ENCODE measurements around the gene TNFSF13B. TPM values are rescaled to one million over a fixed set of nuclear protein-coding genes. Genes with fewer than 3 reads are reported as not detected.

The TNFSF13B gene
- total RNA-seq, 1 experiment from 2014 or later, result 1.4 TPM

DNA sequence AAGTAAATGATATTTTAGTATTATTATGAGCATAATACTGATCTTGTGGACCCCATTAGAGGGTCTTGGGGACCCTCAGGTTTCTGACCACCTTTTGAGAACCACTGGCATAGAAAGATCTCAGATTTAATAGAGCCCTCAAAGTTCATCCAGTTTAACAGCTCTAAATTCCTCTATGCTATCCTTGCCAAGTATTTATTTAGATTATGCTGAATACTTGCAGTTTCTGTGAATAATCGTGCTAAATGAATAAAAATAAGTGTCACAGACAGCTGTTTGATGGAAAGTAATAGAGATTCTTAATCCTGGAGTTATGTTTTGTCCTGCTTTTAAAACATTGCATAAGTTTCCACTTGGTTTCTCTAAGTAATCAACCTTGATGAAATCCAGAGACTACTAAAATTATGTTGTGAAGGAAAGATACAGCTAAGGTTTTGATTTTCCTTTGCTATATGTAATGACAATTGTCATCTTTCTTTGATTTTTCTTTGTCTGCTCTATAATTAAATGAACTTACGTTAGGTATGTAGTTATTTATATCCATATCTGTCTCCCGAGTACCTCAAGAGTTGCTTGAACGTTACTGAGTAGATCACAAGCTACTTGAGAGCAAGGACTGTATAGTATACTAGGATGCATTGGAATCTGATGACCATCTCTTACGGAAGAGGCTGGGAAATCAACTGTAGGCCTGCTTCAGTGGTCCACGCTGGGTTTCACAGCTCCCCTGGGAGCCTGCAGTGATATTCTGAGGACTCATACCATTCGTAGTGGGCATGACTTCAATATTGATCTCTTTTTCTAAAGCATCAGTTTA, 45.6 kb upstream of the TNFSF13B start:
- Histone ChIP-seq H3K27me3 (ENCODE audit: control insufficient read depth, insufficient read depth, low read length) (no peaks in the 10 kb centered on the region), H3K4me3 (ENCODE audit: low read depth in 2 of 2, low read length in 2 of 2) (no peak overlapping the region), H3K9me3 (ENCODE audit: control insufficient read depth, insufficient read depth, low read depth, low read length) (no peaks in the 10 kb centered on the region), H3K27ac (ENCODE audit: low read length) (no peak overlapping the region), H3K4me1 (ENCODE audit: control insufficient read depth, insufficient read depth, low read length) (peaks cover 4% of the 10 kb centered on the region; the same call in 1 of the 2 replicates), H3K36me3 (ENCODE audit: control insufficient read depth, insufficient read depth, low read length) (no peaks in the 10 kb centered on the region; the same call in 1 of the 2 replicates)
- DNase-seq (ENCODE audit: low read depth, low spot score) (no peak), ATAC-seq (no peak)
- TF ChIP-seq, protein P1, sequence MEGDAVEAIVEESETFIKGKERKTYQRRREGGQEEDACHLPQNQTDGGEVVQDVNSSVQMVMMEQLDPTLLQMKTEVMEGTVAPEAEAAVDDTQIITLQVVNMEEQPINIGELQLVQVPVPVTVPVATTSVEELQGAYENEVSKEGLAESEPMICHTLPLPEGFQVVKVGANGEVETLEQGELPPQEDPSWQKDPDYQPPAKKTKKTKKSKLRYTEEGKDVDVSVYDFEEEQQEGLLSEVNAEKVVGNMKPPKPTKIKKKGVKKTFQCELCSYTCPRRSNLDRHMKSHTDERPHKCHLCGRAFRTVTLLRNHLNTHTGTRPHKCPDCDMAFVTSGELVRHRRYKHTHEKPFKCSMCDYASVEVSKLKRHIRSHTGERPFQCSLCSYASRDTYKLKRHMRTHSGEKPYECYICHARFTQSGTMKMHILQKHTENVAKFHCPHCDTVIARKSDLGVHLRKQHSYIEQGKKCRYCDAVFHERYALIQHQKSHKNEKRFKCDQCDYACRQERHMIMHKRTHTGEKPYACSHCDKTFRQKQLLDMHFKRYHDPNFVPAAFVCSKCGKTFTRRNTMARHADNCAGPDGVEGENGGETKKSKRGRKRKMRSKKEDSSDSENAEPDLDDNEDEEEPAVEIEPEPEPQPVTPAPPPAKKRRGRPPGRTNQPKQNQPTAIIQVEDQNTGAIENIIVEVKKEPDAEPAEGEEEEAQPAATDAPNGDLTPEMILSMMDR (IDR thresholded peaks at IDR 0.05), result no peak
- TF ChIP-seq POLR2AphosphoS5 (IDR thresholded peaks at IDR 0.05; ENCODE audit: low read depth, low read length) (no peak), SIN3A (IDR thresholded peaks at IDR 0.05; ENCODE audit: borderline replicate concordance, insufficient read depth, low read depth, low read length) (no peak), TCF7L2 (IDR thresholded peaks at IDR 0.05; ENCODE audit: low read depth, low read length) (no peak)
- TF ChIP-seq, protein P2, sequence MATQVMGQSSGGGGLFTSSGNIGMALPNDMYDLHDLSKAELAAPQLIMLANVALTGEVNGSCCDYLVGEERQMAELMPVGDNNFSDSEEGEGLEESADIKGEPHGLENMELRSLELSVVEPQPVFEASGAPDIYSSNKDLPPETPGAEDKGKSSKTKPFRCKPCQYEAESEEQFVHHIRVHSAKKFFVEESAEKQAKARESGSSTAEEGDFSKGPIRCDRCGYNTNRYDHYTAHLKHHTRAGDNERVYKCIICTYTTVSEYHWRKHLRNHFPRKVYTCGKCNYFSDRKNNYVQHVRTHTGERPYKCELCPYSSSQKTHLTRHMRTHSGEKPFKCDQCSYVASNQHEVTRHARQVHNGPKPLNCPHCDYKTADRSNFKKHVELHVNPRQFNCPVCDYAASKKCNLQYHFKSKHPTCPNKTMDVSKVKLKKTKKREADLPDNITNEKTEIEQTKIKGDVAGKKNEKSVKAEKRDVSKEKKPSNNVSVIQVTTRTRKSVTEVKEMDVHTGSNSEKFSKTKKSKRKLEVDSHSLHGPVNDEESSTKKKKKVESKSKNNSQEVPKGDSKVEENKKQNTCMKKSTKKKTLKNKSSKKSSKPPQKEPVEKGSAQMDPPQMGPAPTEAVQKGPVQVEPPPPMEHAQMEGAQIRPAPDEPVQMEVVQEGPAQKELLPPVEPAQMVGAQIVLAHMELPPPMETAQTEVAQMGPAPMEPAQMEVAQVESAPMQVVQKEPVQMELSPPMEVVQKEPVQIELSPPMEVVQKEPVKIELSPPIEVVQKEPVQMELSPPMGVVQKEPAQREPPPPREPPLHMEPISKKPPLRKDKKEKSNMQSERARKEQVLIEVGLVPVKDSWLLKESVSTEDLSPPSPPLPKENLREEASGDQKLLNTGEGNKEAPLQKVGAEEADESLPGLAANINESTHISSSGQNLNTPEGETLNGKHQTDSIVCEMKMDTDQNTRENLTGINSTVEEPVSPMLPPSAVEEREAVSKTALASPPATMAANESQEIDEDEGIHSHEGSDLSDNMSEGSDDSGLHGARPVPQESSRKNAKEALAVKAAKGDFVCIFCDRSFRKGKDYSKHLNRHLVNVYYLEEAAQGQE (IDR thresholded peaks at IDR 0.05; ENCODE audit: insufficient read depth in 1 of 2, low read depth in 2 of 2, low read length in 1 of 2), result no peak
- ChIA-PET CTCF (no interaction called here), POLR2A (no interaction called here)
- intact Hi-C loops (cut with micrococcal nuclease; ENCODE audit: unreplicated experiment) (no loop called here), in situ Hi-C loops (cut with HindIII; ENCODE audit: low pct_unique_long_range_greater_than_20kb, low sequenced_read_pairs) (no loop called here)
- BruUV-seq (replicated peaks), result no TSS peak

DNA sequence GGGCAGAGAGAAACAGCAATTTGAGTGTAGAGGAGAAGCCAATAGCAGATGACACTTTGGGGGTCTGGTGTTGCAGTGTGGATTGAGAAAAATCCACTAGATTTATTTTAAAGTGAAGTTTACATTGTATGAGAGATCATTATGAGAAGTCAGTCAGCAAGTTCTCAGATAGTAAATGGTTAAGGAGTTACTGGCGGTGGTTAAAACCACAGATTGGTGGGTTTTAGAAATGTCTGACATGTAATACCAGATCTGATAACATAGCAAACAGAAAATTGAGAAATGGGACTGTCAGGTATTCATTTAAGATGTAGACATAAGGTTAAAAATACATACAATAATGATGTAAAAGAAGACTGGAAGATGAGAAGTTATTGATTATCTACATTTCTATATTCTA, 44.1 kb upstream of the TNFSF13B start:
- in situ Hi-C loops (cut with HindIII; ENCODE audit: low pct_unique_long_range_greater_than_20kb, low sequenced_read_pairs) (no loop called here), intact Hi-C loops (cut with micrococcal nuclease; ENCODE audit: unreplicated experiment) (loop anchor here (5.0 kb wide), 1 partner anchor 672 kb away; no protein-coding TSS in a partner anchor)
- no peaks in the 10 kb centered on the region; the same call in 1 of the 2 replicates for H3K36me3 ChIP-seq (ENCODE audit: control insufficient read depth, insufficient read depth, low read length)
- no TSS peak for BruUV-seq (replicated peaks)
- H3K27me3 ChIP-seq (ENCODE audit: control insufficient read depth, insufficient read depth, low read length), result no peaks in the 10 kb centered on the region
- ATAC-seq (no peak), DNase-seq (ENCODE audit: low read depth, low spot score) (no peak)
- H3K4me3 ChIP-seq (ENCODE audit: low read depth in 2 of 2, low read length in 2 of 2), result no peak overlapping the region
- H3K4me1 ChIP-seq (ENCODE audit: control insufficient read depth, insufficient read depth, low read length), result no peaks in the 10 kb centered on the region; the same call in 1 of the 2 replicates
- TF ChIP-seq TCF7L2 (IDR thresholded peaks at IDR 0.05; ENCODE audit: low read depth, low read length), result no peak
- TF ChIP-seq, protein P1 (IDR thresholded peaks at IDR 0.05), result no peak
- TF ChIP-seq, protein P2 (IDR thresholded peaks at IDR 0.05; ENCODE audit: insufficient read depth in 1 of 2, low read depth in 2 of 2, low read length in 1 of 2), result no peak
- TF ChIP-seq POLR2AphosphoS5 (IDR thresholded peaks at IDR 0.05; ENCODE audit: low read depth, low read length), result no peak
- TF ChIP-seq SIN3A (IDR thresholded peaks at IDR 0.05; ENCODE audit: borderline replicate concordance, insufficient read depth, low read depth, low read length), result no peak
- no peak overlapping the region for H3K27ac ChIP-seq (ENCODE audit: low read length)
- no peaks in the 10 kb centered on the region for H3K9me3 ChIP-seq (ENCODE audit: control insufficient read depth, insufficient read depth, low read depth, low read length)
- CTCF ChIA-PET, result no interaction called here
- POLR2A ChIA-PET, result no interaction called here
